ENCODE measurements around the gene ANKRD36B.
"Not testable (repeated sequence)": the region's sequence is repeated elsewhere in the genome, so short reads cannot be mapped to it uniquely, and the experiment has no call there.

DNA sequence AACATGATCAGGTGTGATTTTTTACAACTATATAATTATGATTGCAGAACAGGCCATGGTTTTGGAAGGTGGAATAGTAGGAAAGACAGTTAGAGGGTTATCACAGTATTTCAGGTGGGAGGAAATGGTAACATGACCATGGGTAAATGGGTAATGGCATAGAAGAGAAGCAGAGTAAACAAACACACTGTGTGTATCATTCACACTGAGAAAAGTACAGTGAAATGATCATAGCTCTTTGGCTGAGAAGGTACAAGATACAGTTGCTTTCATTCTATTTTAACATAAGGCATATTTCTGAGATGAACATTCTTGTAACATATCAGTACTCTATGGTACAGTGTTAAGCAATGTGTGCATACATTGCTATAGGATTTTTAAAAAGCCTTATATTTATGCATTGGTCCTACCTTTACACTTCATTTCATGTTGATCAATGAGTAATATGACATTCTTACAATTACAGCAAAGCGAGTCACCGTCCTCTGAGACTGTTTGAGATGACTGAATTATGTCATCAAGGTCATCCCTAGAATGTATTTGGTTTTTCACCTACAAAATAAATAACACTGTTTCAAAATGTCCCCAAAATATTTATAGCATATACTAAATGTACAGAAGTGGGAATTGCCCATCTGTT, 66.6 kb downstream of the ANKRD36B start:
- TF ChIP-seq POLR2A (IDR thresholded peaks at IDR 0.05; ENCODE audit: low read depth, low read length); TAF1 (IDR thresholded peaks at IDR 0.05; ENCODE audit: borderline replicate concordance, low read depth, low read length): not testable (repeated sequence)
